WTC11 (cell line): ENCODE measurements around the gene LOXL3. TPM values are rescaled to one million over a fixed set of nuclear protein-coding genes. Genes with fewer than 3 reads are reported as not detected.

ENCODE experiments used
- ATAC-seq: fragments of 200-7000 bp; cut with Tn5 transposase; 2 replicates; pipeline ENCODE4 v1.10.0; 2021; ENCODE audit warnings: mild to moderate bottlenecking, moderate library complexity
- CTCF ChIA-PET: fragments of 300-600 bp; sonication (Branson Sonifier 250); formaldehyde crosslinking; loops from one replicate; lab custom pipeline; 2021; ENCODE audit warnings: antibody characterized with exemption; lab: Charles Lee
- POLR2A ChIA-PET: fragments of 350-600 bp; sonication (Branson Sonifier 250); formaldehyde crosslinking; loops from one replicate; lab custom pipeline; 2021; ENCODE audit warnings: antibody characterized with exemption; lab: Charles Lee
- DNase-seq: peaks from one replicate; pipeline ENCODE4 v3.0.0; 2021; ENCODE audit warnings: low spot score
- H3K27ac Mint-ChIP-seq: 2 replicates; pipeline ENCODE4 v1.8.0; 2021; ENCODE audit warnings: mixed read lengths
- H3K27me3 Mint-ChIP-seq: 2 replicates; pipeline ENCODE4 v1.8.0; 2021; ENCODE audit warnings: low read depth, mild to moderate bottlenecking, moderate library complexity, mixed read lengths
- H3K36me3 Mint-ChIP-seq: 2 replicates; pipeline ENCODE4 v1.8.0; 2021; ENCODE audit warnings: mixed read lengths
- H3K4me1 Mint-ChIP-seq: 2 replicates; pipeline ENCODE4 v1.8.0; 2022; ENCODE audit warnings: mixed read lengths
- H3K4me3 Mint-ChIP-seq: 2 replicates; pipeline ENCODE4 v1.8.0; 2021; ENCODE audit warnings: mild to moderate bottlenecking, moderate library complexity, mixed read lengths
- H3K9me3 Mint-ChIP-seq: 2 replicates; pipeline ENCODE4 v1.8.0; 2021; ENCODE audit warnings: mixed read lengths
- GABPB1 ChIP-seq: sonication (generic); formaldehyde crosslinking; IDR thresholded peaks from 2 replicates; pipeline ENCODE4 v1.8.1; 2023; ENCODE audit warnings: mild to moderate bottlenecking, missing genetic modification reagents
- JAZF1 ChIP-seq: fragments of 250-450 bp; sonication (Bioruptor Pico); IDR thresholded peaks from 2 replicates; pipeline ENCODE4 v1.9.0; 2021; ENCODE audit warnings: moderate library complexity, mild to moderate bottlenecking, inconsistent platforms
- NR1H2 ChIP-seq: sonication (generic); formaldehyde crosslinking; IDR thresholded peaks from 2 replicates; pipeline ENCODE4 v1.9.0; 2021; ENCODE audit warnings: mild to moderate bottlenecking, moderate library complexity, missing genetic modification reagents
- SMAD4 ChIP-seq: sonication (generic); formaldehyde crosslinking; IDR thresholded peaks from 2 replicates; pipeline ENCODE4 v1.8.0; 2022; ENCODE audit warnings: mild to moderate bottlenecking, missing genetic modification reagents
- TEAD1 ChIP-seq: sonication (generic); formaldehyde crosslinking; IDR thresholded peaks from 2 replicates; pipeline ENCODE4 v1.8.0; 2022; ENCODE audit warnings: mild to moderate bottlenecking, missing genetic modification reagents
- TP53 ChIP-seq: sonication (generic); formaldehyde crosslinking; IDR thresholded peaks from 2 replicates; pipeline ENCODE4 v1.8.1; 2023; ENCODE audit warnings: mild to moderate bottlenecking, missing genetic modification reagents
- ZBTB21 ChIP-seq: sonication (generic); formaldehyde crosslinking; IDR thresholded peaks from 2 replicates; pipeline ENCODE4 v1.8.1; 2023; ENCODE audit warnings: mild to moderate bottlenecking, missing genetic modification reagents, borderline replicate concordance
- ZNF219 ChIP-seq: sonication (generic); formaldehyde crosslinking; IDR thresholded peaks from 2 replicates; pipeline ENCODE4 v1.8.0; 2023; ENCODE audit warnings: missing genetic modification reagents, mild to moderate bottlenecking, borderline replicate concordance
- ZNF263 ChIP-seq: sonication (generic); formaldehyde crosslinking; IDR thresholded peaks from 2 replicates; pipeline ENCODE4 v1.8.1; 2022; ENCODE audit warnings: low read depth, mild to moderate bottlenecking, moderate library complexity, missing genetic modification reagents
- total RNA-seq: library from RNA; stranded (reverse); gene quantifications from 3 replicates; pipeline ENCODE4 v1.2.3, GENCODE V29; 2021
- TF ChIP-seq, protein P1 (sequence below): sonication (generic); formaldehyde crosslinking; IDR thresholded peaks from 2 replicates; pipeline ENCODE4 v1.8.1; 2023; ENCODE audit warnings: mild to moderate bottlenecking, missing genetic modification reagents, moderate library complexity
- TF ChIP-seq, protein P2 (sequence below): sonication (generic); formaldehyde crosslinking; IDR thresholded peaks from 2 replicates; pipeline ENCODE4 v1.8.0; 2022; ENCODE audit warnings: missing genetic modification reagents
- TF ChIP-seq, protein P3 (sequence below): fragments of 250-450 bp; sonication (Bioruptor Pico); IDR thresholded peaks from 2 replicates; pipeline ENCODE4 v1.9.0; 2021; ENCODE audit warnings: moderate library complexity, mild to moderate bottlenecking, inconsistent platforms, borderline replicate concordance
- TF ChIP-seq, protein P4 (sequence below): sonication (generic); formaldehyde crosslinking; conservative IDR thresholded peaks from 2 replicates; pipeline ENCODE4 v1.8.1; 2023; ENCODE audit warnings: mild to moderate bottlenecking, low read depth, missing genetic modification reagents, moderate library complexity
- TF ChIP-seq, protein P5 (sequence below): sonication (generic); formaldehyde crosslinking; IDR thresholded peaks from 2 replicates; pipeline ENCODE4 v1.8.0; 2022; ENCODE audit warnings: mild to moderate bottlenecking, missing genetic modification reagents
- TF ChIP-seq, protein P6 (sequence below): sonication (generic); formaldehyde crosslinking; IDR thresholded peaks from 2 replicates; pipeline ENCODE4 v1.8.1; 2022; ENCODE audit warnings: mild to moderate bottlenecking, moderate library complexity, missing genetic modification reagents
- TF ChIP-seq, protein P7 (sequence below): sonication (generic); formaldehyde crosslinking; IDR thresholded peaks from 2 replicates; pipeline ENCODE4 v1.8.0; 2023; ENCODE audit warnings: missing genetic modification reagents
- TF ChIP-seq, protein P8 (sequence below): sonication (generic); formaldehyde crosslinking; IDR thresholded peaks from 2 replicates; pipeline ENCODE4 v1.8.0; 2022; ENCODE audit warnings: mild to moderate bottlenecking, missing genetic modification reagents

Gene LOXL3
- total RNA-seq, 1 experiment from 2014 or later, result 21.1 TPM

DNA sequence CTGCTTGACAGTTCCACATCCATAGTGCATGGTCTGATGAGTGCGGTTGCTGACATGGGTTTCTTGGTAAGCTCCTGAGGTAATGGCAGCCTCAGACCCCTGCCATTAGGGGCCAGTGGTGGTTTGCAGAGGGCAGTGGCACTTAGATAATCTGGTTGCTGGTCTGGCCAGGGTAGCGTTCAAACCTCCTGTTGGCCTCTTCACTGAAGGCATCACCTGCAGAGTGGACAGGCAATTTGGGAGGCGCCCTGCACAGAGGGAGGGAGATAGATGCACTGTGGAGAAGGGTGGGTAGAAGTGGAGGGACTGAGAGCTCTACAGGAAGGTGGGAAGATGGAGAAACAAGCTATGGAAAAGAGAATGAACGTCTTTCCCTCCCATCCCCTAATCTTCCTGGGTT is 20.3 kb downstream of the LOXL3 start (continued):
- TF ChIP-seq, protein P1, sequence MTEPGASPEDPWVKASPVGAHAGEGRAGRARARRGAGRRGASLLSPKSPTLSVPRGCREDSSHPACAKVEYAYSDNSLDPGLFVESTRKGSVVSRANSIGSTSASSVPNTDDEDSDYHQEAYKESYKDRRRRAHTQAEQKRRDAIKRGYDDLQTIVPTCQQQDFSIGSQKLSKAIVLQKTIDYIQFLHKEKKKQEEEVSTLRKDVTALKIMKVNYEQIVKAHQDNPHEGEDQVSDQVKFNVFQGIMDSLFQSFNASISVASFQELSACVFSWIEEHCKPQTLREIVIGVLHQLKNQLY, result no peak

DNA sequence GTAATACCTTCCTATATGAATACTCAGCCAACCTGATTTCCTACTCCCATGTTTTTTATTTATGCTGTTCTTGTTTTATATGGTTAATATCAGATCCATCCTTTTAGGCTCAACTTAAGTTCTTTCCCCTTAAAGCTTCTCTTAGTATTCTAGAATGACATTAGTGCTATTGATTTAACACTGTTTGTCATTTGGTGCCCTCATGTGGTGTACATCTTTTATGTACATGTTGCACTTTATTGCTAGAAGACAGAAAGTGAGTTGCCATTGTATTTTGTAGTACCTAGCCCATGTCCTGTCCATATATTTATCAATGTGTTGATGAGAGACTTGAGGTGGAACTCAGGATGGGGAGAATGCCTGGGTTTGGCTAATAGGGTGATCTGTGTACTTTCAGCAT is 21.5 kb downstream of the LOXL3 start:
- ChIA-PET POLR2A (no interaction called here), CTCF (no interaction called here)
- no peaks in the 10 kb centered on the region for H3K9me3 Mint-ChIP-seq
- TF ChIP-seq ZNF219 (no peak), TP53 (CRISPR knock-in tag) (no peak)
- TF ChIP-seq, protein P2, sequence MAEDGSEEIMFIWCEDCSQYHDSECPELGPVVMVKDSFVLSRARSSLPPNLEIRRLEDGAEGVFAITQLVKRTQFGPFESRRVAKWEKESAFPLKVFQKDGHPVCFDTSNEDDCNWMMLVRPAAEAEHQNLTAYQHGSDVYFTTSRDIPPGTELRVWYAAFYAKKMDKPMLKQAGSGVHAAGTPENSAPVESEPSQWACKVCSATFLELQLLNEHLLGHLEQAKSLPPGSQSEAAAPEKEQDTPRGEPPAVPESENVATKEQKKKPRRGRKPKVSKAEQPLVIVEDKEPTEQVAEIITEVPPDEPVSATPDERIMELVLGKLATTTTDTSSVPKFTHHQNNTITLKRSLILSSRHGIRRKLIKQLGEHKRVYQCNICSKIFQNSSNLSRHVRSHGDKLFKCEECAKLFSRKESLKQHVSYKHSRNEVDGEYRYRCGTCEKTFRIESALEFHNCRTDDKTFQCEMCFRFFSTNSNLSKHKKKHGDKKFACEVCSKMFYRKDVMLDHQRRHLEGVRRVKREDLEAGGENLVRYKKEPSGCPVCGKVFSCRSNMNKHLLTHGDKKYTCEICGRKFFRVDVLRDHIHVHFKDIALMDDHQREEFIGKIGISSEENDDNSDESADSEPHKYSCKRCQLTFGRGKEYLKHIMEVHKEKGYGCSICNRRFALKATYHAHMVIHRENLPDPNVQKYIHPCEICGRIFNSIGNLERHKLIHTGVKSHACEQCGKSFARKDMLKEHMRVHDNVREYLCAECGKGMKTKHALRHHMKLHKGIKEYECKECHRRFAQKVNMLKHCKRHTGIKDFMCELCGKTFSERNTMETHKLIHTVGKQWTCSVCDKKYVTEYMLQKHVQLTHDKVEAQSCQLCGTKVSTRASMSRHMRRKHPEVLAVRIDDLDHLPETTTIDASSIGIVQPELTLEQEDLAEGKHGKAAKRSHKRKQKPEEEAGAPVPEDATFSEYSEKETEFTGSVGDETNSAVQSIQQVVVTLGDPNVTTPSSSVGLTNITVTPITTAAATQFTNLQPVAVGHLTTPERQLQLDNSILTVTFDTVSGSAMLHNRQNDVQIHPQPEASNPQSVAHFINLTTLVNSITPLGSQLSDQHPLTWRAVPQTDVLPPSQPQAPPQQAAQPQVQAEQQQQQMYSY (CRISPR knock-in tag), result no peak
- TF ChIP-seq, protein P3, sequence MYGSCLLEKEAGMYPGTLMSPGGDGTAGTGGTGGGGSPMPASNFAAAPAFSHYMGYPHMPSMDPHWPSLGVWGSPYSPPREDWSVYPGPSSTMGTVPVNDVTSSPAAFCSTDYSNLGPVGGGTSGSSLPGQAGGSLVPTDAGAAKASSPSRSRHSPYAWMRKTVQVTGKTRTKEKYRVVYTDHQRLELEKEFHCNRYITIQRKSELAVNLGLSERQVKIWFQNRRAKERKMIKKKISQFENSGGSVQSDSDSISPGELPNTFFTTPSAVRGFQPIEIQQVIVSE (CRISPR knock-in tag), result no peak
- TF ChIP-seq, protein P4, sequence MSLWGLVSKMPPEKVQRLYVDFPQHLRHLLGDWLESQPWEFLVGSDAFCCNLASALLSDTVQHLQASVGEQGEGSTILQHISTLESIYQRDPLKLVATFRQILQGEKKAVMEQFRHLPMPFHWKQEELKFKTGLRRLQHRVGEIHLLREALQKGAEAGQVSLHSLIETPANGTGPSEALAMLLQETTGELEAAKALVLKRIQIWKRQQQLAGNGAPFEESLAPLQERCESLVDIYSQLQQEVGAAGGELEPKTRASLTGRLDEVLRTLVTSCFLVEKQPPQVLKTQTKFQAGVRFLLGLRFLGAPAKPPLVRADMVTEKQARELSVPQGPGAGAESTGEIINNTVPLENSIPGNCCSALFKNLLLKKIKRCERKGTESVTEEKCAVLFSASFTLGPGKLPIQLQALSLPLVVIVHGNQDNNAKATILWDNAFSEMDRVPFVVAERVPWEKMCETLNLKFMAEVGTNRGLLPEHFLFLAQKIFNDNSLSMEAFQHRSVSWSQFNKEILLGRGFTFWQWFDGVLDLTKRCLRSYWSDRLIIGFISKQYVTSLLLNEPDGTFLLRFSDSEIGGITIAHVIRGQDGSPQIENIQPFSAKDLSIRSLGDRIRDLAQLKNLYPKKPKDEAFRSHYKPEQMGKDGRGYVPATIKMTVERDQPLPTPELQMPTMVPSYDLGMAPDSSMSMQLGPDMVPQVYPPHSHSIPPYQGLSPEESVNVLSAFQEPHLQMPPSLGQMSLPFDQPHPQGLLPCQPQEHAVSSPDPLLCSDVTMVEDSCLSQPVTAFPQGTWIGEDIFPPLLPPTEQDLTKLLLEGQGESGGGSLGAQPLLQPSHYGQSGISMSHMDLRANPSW (CRISPR knock-in tag), result no peak
- TF ChIP-seq, protein P5, sequence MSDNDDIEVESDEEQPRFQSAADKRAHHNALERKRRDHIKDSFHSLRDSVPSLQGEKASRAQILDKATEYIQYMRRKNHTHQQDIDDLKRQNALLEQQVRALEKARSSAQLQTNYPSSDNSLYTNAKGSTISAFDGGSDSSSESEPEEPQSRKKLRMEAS (CRISPR knock-in tag), result no peak
- ATAC-seq (no peak), DNase-seq (no peak)
- no peak overlapping the region for H3K4me3 Mint-ChIP-seq
- H3K27ac Mint-ChIP-seq, result no peak overlapping the region
- peaks cover 18% of the 10 kb centered on the region for H3K4me1 Mint-ChIP-seq
- H3K36me3 Mint-ChIP-seq, result peaks cover 27% of the 10 kb centered on the region
- H3K27me3 Mint-ChIP-seq, result 0 out of 2 replicates have a peak, but pooled peaks cover 3% of the 10 kb centered on the region

DNA sequence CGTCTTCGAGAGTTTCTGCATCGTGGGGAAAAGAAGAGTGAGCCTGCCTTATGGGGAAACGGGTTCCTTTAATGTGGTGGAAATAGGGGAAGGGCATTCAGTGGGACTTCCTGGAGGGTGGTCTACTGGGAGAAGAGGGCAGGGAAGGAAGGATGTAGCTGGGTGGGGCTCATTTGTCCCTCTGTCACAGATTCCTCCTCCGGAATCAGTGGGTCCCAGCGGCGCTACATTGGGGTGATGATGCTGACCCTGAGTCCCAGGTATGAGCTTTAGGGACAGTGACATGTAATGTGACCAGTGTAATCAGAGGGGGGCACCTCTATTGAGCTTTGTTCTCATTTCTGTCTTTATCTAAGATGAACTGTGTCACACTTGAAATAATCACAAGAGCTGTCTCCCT is 22.1 kb downstream of the LOXL3 start:
- H3K36me3 Mint-ChIP-seq, result peaks cover 32% of the 10 kb centered on the region
- POLR2A ChIA-PET, result interaction anchor here (0.7 kb wide), 1 partner anchor 65 kb away, joined by 3 read pairs; no protein-coding TSS in a partner anchor
- no peak for TF ChIP-seq TEAD1 (CRISPR knock-in tag)
- TF ChIP-seq, protein P6, sequence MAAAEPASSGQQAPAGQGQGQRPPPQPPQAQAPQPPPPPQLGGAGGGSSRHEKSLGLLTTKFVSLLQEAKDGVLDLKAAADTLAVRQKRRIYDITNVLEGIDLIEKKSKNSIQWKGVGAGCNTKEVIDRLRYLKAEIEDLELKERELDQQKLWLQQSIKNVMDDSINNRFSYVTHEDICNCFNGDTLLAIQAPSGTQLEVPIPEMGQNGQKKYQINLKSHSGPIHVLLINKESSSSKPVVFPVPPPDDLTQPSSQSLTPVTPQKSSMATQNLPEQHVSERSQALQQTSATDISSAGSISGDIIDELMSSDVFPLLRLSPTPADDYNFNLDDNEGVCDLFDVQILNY (CRISPR knock-in tag), result no peak
- TF ChIP-seq ZBTB21 (CRISPR knock-in tag), result no peak
- no peak for TF ChIP-seq SMAD4
- TF ChIP-seq, protein P2 (CRISPR knock-in tag), result no peak
- TF ChIP-seq JAZF1 (CRISPR knock-in tag), result no peak
- TF ChIP-seq GABPB1 (CRISPR knock-in tag), result no peak
- no peak for TF ChIP-seq NR1H2 (CRISPR knock-in tag)
- TF ChIP-seq, protein P7, sequence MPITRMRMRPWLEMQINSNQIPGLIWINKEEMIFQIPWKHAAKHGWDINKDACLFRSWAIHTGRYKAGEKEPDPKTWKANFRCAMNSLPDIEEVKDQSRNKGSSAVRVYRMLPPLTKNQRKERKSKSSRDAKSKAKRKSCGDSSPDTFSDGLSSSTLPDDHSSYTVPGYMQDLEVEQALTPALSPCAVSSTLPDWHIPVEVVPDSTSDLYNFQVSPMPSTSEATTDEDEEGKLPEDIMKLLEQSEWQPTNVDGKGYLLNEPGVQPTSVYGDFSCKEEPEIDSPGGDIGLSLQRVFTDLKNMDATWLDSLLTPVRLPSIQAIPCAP (CRISPR knock-in tag), result no peak
- TF ChIP-seq, protein P8, sequence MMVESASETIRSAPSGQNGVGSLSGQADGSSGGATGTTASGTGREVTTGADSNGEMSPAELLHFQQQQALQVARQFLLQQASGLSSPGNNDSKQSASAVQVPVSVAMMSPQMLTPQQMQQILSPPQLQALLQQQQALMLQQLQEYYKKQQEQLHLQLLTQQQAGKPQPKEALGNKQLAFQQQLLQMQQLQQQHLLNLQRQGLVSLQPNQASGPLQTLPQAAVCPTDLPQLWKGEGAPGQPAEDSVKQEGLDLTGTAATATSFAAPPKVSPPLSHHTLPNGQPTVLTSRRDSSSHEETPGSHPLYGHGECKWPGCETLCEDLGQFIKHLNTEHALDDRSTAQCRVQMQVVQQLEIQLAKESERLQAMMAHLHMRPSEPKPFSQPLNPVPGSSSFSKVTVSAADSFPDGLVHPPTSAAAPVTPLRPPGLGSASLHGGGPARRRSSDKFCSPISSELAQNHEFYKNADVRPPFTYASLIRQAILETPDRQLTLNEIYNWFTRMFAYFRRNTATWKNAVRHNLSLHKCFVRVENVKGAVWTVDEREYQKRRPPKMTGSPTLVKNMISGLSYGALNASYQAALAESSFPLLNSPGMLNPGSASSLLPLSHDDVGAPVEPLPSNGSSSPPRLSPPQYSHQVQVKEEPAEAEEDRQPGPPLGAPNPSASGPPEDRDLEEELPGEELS (CRISPR knock-in tag), result no peak
- no peak for TF ChIP-seq ZNF263 (CRISPR knock-in tag)

More for the DNA sequence above, 22.1 kb downstream of the LOXL3 start:
- no peak for DNase-seq
- H3K9me3 Mint-ChIP-seq, result no peaks in the 10 kb centered on the region
- H3K4me3 Mint-ChIP-seq, result no peak overlapping the region
- H3K27me3 Mint-ChIP-seq, result no peaks in the 10 kb centered on the region
- no peak overlapping the region for H3K27ac Mint-ChIP-seq
- ATAC-seq, result no peak
- CTCF ChIA-PET, result interaction anchor here (1.3 kb wide), 1 partner anchor 41 kb away, joined by 4 read pairs; no protein-coding TSS in a partner anchor
- H3K4me1 Mint-ChIP-seq, result peaks cover 14% of the 10 kb centered on the region
